K562 (cell line): ENCODE measurements around the gene EIF3I. TPM values are rescaled to one million over a fixed set of nuclear protein-coding genes. Genes with fewer than 3 reads are reported as not detected.

Source experiments
- BRCA1 ChIP-seq, 2 experiments: fragments of 450-650 bp in 1 of 2; sonication (generic) in 1 of 2; formaldehyde crosslinking in 1 of 2; IDR thresholded peaks; 2 replicates each; pipeline versions ENCODE4 v1.5.0 to v1.6.1; 2017 to 2020; ENCODE audit warnings: mild to moderate bottlenecking in 1 of 2, missing genetic modification reagents in 1 of 2
- CREM ChIP-seq: IDR thresholded peaks from 2 replicates; pipeline ENCODE4 v1.6.1; 2014; ENCODE audit warnings: antibody characterized with exemption, low read depth
- ELK3 ChIP-seq: fragments of 450-650 bp; formaldehyde crosslinking; IDR thresholded peaks from 2 replicates; pipeline ENCODE4 v1.4.0; 2020; ENCODE audit warnings: mild to moderate bottlenecking
- ETV5 ChIP-seq: sonication (generic); formaldehyde crosslinking; IDR thresholded peaks from 2 replicates; pipeline ENCODE4 v1.4.0; 2020; ENCODE audit warnings: low read depth, mild to moderate bottlenecking, missing genetic modification reagents
- FOXP4 ChIP-seq: sonication (generic); formaldehyde crosslinking; IDR thresholded peaks from 2 replicates; pipeline ENCODE4 v1.8.0; 2022; ENCODE audit warnings: mild to moderate bottlenecking, missing genetic modification reagents, borderline replicate concordance
- GABPB1 ChIP-seq: sonication (generic); formaldehyde crosslinking; IDR thresholded peaks from 2 replicates; pipeline ENCODE4 v1.8.0; 2022; ENCODE audit warnings: mild to moderate bottlenecking, missing genetic modification reagents
- HBP1 ChIP-seq: fragments of 450-650 bp; formaldehyde crosslinking; IDR thresholded peaks from 2 replicates; pipeline ENCODE4 v1.4.0; 2022; ENCODE audit warnings: missing genetic modification characterization
- HNRNPL ChIP-seq: fragments of 200-400 bp; formaldehyde crosslinking; IDR thresholded peaks from 2 replicates; pipeline ENCODE4 v1.6.1; 2017; ENCODE audit warnings: low read depth, mild to moderate bottlenecking, low read length
- KLF1 ChIP-seq: fragments of 450-650 bp; IDR thresholded peaks from 2 replicates; pipeline ENCODE4 v1.6.1; 2016; ENCODE audit warnings: missing genetic modification characterization, missing compliant biosample characterization
- MTA3 ChIP-seq: fragments of 450-650 bp; formaldehyde crosslinking; IDR thresholded peaks from 2 replicates; pipeline ENCODE4 v1.6.1; 2017; ENCODE audit warnings: mild to moderate bottlenecking, borderline replicate concordance
- MXI1 ChIP-seq: IDR thresholded peaks from 2 replicates; pipeline ENCODE4 v1.6.1; 2011; ENCODE audit warnings: low read depth, mild to moderate bottlenecking, improper control_type of control experiment, low read length
- NR4A1 ChIP-seq, 2 experiments: fragments of 250-450 bp in 1 of 2; fragments of 450-650 bp in 1 of 2; sonication (Bioruptor Pico) in 1 of 2; IDR thresholded peaks; 2 replicates each; pipeline versions ENCODE4 v1.4.0 to v1.6.1; 2016 to 2020; ENCODE audit warnings: mild to moderate bottlenecking in 2 of 2, missing compliant biosample characterization in 1 of 2, missing genetic modification characterization in 1 of 2, moderate library complexity in 1 of 2
- PHF8 ChIP-seq: fragments of 200-600 bp; sonication (generic); IDR thresholded peaks from 2 replicates; pipeline ENCODE4 v1.6.1; 2012; ENCODE audit warnings: mixed run types, mild to moderate bottlenecking, inconsistent platforms, low read length, moderate library complexity, borderline replicate concordance
- POLR2B ChIP-seq: fragments of 450-650 bp; IDR thresholded peaks from 2 replicates; pipeline ENCODE4 v1.6.1; 2018; ENCODE audit warnings: low read depth; ENCODE audit not compliant: partially characterized antibody
- RBBP5 ChIP-seq: fragments of 200-600 bp; sonication (generic); IDR thresholded peaks from 2 replicates; pipeline ENCODE4 v1.6.1; 2012; ENCODE audit warnings: borderline replicate concordance, mild to moderate bottlenecking, low read length, control low read depth, inconsistent platforms; ENCODE audit not compliant: insufficient read depth, poor library complexity, severe bottlenecking
- SIN3A ChIP-seq, 2 experiments: fragments of 150-350 bp in 1 of 2; IDR thresholded peaks; 2 replicates each; pipeline ENCODE4 v1.6.1; 2011 to 2016; ENCODE audit warnings: borderline replicate concordance in 2 of 2, low read depth in 2 of 2, low read length in 2 of 2, mild to moderate bottlenecking in 2 of 2, moderate library complexity in 2 of 2; ENCODE audit not compliant: control insufficient read depth in 1 of 2
- SPI1 ChIP-seq: IDR thresholded peaks from 2 replicates; pipeline ENCODE4 v1.6.1; 2011; ENCODE audit warnings: low read depth, low read length, control low read depth, borderline replicate concordance
- SREBF1 ChIP-seq: fragments of 150-350 bp; IDR thresholded peaks from 2 replicates; pipeline ENCODE4 v1.6.1; 2014; ENCODE audit warnings: antibody characterized with exemption, low read depth, low read length, borderline replicate concordance
- ZNF274 ChIP-seq: IDR thresholded peaks from 2 replicates; pipeline ENCODE4 v1.6.1; 2011; ENCODE audit warnings: low read depth, mild to moderate bottlenecking, low read length, moderate library complexity, borderline replicate concordance
- ZNF384 ChIP-seq: IDR thresholded peaks from 2 replicates; pipeline ENCODE4 v1.6.1; 2012; ENCODE audit warnings: low read depth, low read length, improper control_type of control experiment
- ZNF76 ChIP-seq: fragments of 250-450 bp; sonication (Bioruptor Pico); IDR thresholded peaks from 2 replicates; pipeline ENCODE4 v1.4.0; 2020; ENCODE audit warnings: mild to moderate bottlenecking, moderate library complexity, borderline replicate concordance
- ZNF780A ChIP-seq: fragments of 250-450 bp; sonication (Bioruptor Pico); IDR thresholded peaks from 2 replicates; pipeline ENCODE4 v1.5.0; 2021; ENCODE audit warnings: mild to moderate bottlenecking
- polyA plus RNA-seq, 8 experiments: library from polyadenylated mRNA; depleted of rRNA in 4 of 8; stranded (reverse) in 5 of 8; unstranded in 3 of 8; fragments of >200 nt; fragmentation: Nextera tagmentation in 2 of 8; fragmentation: Illumina TruSeq in 1 of 8; extraction: Ambion mirVana in 2 of 8; extraction: Trizol in 1 of 8; gene quantifications; 2 replicates each; pipeline versions ENCODE4 v1.2.1 to v1.2.3, GENCODE V29; 2011 to 2014; ENCODE audit warnings: inconsistent platforms in 1 of 8, missing spikeins in 1 of 8
- total RNA-seq, 7 experiments: library from RNA; depleted of rRNA in 6 of 7; stranded (reverse); fragments of >200 nt in 6 of 7; fragmentation: Illumina TruSeq in 2 of 7; extraction: Trizol in 2 of 7; gene quantifications; 2 replicates each; pipeline versions ENCODE4 v1.2.1 to v1.2.3, GENCODE V29; 2011 to 2021; ENCODE audit warnings: low replicate concordance in 1 of 7

The EIF3I gene
- total and polyA plus RNA-seq, 9 of the 15 experiments (the other 6 are each of a cell fraction or from before 2014, with no cell fraction given): 414 to 1,526 (median 635) TPM

- no peak for TF ChIP-seq BRCA1 (IDR thresholded peaks at IDR 0.05)
- no peak for TF ChIP-seq BRCA1 (CRISPR knock-in tag; IDR thresholded peaks at IDR 0.05)
- peak; percentile 91 for TF ChIP-seq CREM
- no peak for TF ChIP-seq ELK3
- TF ChIP-seq ZNF780A (CRISPR knock-in tag): no peak
- peak; percentile 79; the same call in 1 of the 2 replicates for TF ChIP-seq KLF1 (tag)
- TF ChIP-seq RBBP5: peak; percentile 70
- TF ChIP-seq GABPB1 (CRISPR knock-in tag): peak; percentile 94
- TF ChIP-seq ZNF76: no peak
- peak; percentile 29; the same call in 1 of the 2 replicates for TF ChIP-seq ETV5 (CRISPR knock-in tag)
- peak; percentile 54; the same call in 1 of the 2 replicates for TF ChIP-seq MTA3
- TF ChIP-seq POLR2B: peak; percentile 91
- TF ChIP-seq ZNF274: no peak
- 0 out of 2 replicates have a peak, but pooled peaks have one; percentile 21 for TF ChIP-seq NR4A1 (CRISPR knock-in tag; IDR thresholded peaks at IDR 0.05)
- TF ChIP-seq NR4A1 (tag; IDR thresholded peaks at IDR 0.05): no peak
- TF ChIP-seq HNRNPL: no peak
- TF ChIP-seq HBP1 (CRISPR knock-in tag): peak; percentile 67; the same call in 1 of the 2 replicates
- peak; percentile 95 to 98; a peak in 3 of 4 replicates for TF ChIP-seq SIN3A (IDR thresholded peaks at IDR 0.05; ENCODE audit: borderline replicate concordance in 2 of 2, control insufficient read depth in 1 of 2, low read depth in 2 of 2, low read length in 2 of 2)
- TF ChIP-seq PHF8: peak; percentile 94
- TF ChIP-seq SREBF1: no peak
- TF ChIP-seq SPI1: peak; percentile 57; the same call in 1 of the 2 replicates
- TF ChIP-seq MXI1: peak; percentile 97
- TF ChIP-seq FOXP4 (CRISPR knock-in tag): peak; percentile 78; the same call in 1 of the 2 replicates
- no peak for TF ChIP-seq ZNF384
These were observed at the start of gene EIF3I, which contains the start of gene TMEM234 (continued) for GRCh38 chr1:32221980-32222755.
